NT2/D1 (cell line): ENCODE measurements around the gene NSG2.

Experiments used
- DNase-seq: peaks from one replicate; pipeline ENCODE4 v3.0.0-alpha.2; 2011; ENCODE audit warnings: low read depth, low spot score
- H3K27me3 ChIP-seq: 2 replicates; pipeline ENCODE4 v1.6.0; 2011; ENCODE audit warnings: mild to moderate bottlenecking; ENCODE audit not compliant: insufficient read length, insufficient read depth
- H3K36me3 ChIP-seq: 2 replicates; pipeline ENCODE4 v1.6.1; 2011; ENCODE audit warnings: mild to moderate bottlenecking, low read length, mixed read lengths; ENCODE audit not compliant: insufficient read depth, insufficient read length
- H3K4me1 ChIP-seq: 2 replicates; pipeline ENCODE4 v1.5.1; 2011; ENCODE audit not compliant: insufficient read depth, insufficient read length
- H3K4me3 ChIP-seq: 2 replicates; pipeline ENCODE4 v1.5.1; 2011; ENCODE audit warnings: low read depth; ENCODE audit not compliant: insufficient read length
- H3K9ac ChIP-seq: 2 replicates; pipeline ENCODE4 v1.6.0; 2011; ENCODE audit warnings: low read depth; ENCODE audit not compliant: insufficient read length
- H3K9me3 ChIP-seq: 2 replicates; pipeline ENCODE4 v1.5.1; 2011; ENCODE audit warnings: mild to moderate bottlenecking, low read length; ENCODE audit not compliant: insufficient read depth
- SUZ12 ChIP-seq: IDR thresholded peaks from 2 replicates; pipeline ENCODE4 v1.6.1; 2011; ENCODE audit not compliant: insufficient read length, insufficient read depth; ENCODE audit errors: extremely low read depth
- YY1 ChIP-seq: IDR thresholded peaks from 2 replicates; pipeline ENCODE4 v1.6.1; 2011; ENCODE audit not compliant: insufficient read length, insufficient read depth
- ZNF274 ChIP-seq: IDR thresholded peaks from 2 replicates; pipeline ENCODE4 v1.6.1; 2011; ENCODE audit warnings: mild to moderate bottlenecking, low read depth, low read length

Gene NSG2

DNA sequence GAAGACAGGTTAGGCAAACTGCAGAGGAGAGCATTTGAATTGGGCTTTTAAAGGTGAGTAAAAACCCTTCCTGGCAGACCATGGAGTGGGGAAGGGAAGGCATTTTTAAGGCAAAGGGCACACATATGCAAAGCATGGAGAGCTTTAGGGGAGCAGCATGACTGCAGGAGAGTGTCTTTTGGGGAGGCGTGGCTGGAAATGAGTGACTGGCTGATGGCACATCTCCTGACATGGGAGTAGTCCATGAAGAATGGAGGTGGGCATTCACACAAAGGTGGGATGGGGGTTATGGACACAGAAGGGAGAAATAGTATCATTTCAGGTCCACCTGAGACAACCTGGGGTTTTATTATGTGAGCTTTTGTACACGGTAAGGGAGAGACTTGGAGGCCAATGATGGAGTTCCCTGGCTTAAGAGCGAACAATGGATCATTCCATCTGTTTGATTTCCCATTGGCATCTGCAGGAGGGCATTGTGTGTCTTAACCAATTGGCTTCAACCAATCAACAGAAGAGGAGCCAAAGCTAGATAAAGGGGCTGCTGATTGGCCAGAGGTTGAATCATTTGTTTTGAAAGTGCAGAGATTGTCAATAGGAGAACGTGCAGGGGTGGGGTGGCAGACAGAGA lies 2.1 kb downstream of the NSG2 start:
- DNase-seq = no peak
- no peak overlapping the region for H3K4me3 ChIP-seq
- peaks cover 1% of the 10 kb centered on the region for H3K4me1 ChIP-seq
- no peaks in the 10 kb centered on the region for H3K36me3 ChIP-seq
- no peak overlapping the region for H3K9ac ChIP-seq
- no peaks in the 10 kb centered on the region for H3K9me3 ChIP-seq
- no peaks in the 10 kb centered on the region for H3K27me3 ChIP-seq
- TF ChIP-seq SUZ12 (no peak), YY1 (no peak), ZNF274 (no peak)

DNA sequence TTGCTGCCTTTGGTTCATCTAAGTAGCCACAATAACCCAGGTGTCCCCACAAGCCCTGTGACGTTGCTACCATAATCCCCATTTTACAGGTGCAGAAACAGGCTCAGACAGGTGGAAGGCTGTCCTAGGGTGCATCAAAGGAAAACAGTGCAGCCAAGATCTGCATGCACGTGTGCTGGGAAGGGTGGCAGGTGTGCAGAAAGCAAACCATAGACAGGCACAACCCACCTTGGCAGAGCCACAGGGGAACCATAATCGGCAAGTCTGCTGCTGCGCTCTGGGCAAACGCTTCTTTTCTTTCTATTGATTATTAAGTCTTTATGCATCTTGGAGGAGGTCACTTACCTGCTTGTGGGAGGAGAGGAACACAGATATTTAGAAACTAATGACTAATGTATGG lies 7.1 kb downstream of the NSG2 start:
- H3K9me3 ChIP-seq = no peaks in the 10 kb centered on the region
- no peak for DNase-seq
- H3K4me3 ChIP-seq = no peak overlapping the region
- H3K27me3 ChIP-seq = no peaks in the 10 kb centered on the region
- H3K9ac ChIP-seq = no peak overlapping the region
- TF ChIP-seq YY1 (no peak), ZNF274 (no peak), SUZ12 (no peak)
- H3K4me1 ChIP-seq = no peaks in the 10 kb centered on the region
- no peaks in the 10 kb centered on the region for H3K36me3 ChIP-seq

DNA sequence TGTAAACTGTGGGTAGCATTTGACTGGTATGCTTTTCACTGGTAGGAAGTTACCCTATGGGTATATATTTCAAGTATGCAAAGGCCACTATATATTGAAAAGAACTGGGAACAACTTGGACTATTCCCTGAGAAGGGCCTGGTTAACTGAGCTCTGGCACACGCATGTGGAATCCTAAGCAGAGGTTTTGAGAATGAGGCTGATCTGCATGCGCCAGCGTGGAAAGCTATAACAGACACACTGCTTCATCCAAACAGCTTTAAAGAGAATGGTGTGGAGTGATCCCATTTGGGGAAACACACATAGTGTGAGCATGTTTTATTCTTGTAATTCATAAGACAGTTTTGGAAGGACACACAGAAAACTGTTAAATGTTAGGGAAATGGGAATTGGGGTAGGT lies 8.4 kb downstream of the NSG2 start:
- Histone ChIP-seq H3K36me3 (no peaks in the 10 kb centered on the region), H3K9me3 (no peaks in the 10 kb centered on the region), H3K9ac (no peak overlapping the region), H3K4me3 (no peak overlapping the region), H3K4me1 (no peaks in the 10 kb centered on the region), H3K27me3 (no peaks in the 10 kb centered on the region)
- no peak for DNase-seq
- TF ChIP-seq ZNF274 = no peak

DNA sequence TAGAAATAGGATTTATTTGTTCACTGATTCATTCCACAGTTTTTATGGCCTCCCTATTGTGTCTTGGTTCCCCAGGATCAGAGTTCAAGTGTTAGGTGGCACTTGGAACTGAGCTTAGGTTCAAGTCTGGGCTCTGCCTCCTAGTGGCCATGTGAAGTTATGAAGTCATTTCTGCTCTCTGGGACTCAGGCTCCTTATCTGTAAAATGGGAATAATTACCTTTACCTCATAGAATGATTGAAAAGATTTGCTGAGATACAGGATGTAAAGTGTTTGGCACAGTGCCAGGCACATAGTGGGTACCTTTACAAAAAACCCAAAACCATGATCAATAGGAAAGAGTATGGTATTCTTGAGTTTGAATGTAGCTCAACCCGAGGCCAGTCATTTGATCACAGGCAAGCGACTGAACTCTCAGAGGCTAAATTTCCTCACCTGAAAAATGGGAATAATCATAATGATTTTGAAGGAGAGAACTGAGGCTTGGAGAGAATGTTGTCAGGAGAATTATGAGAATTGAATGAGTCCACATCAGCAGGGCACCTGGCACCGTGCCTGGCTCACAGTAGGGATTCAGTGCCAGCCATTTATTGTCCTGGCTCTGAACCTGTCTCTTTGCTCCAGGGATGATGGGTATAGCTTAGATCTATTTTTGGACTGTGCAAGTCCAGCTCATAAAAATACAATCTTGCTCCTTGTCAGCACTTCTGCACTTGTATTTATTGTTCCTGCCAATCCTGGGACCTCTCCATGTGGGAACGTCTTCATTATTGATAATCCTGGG lies 10.8 kb downstream of the NSG2 start:
- H3K9me3 ChIP-seq = no peaks in the 10 kb centered on the region
- TF ChIP-seq SUZ12 (no peak), ZNF274 (no peak), YY1 (no peak)
- no peak overlapping the region for H3K9ac ChIP-seq
- H3K4me1 ChIP-seq = no peaks in the 10 kb centered on the region
- DNase-seq = no peak
- H3K36me3 ChIP-seq = no peaks in the 10 kb centered on the region
- no peaks in the 10 kb centered on the region for H3K27me3 ChIP-seq
- H3K4me3 ChIP-seq = no peak overlapping the region

DNA sequence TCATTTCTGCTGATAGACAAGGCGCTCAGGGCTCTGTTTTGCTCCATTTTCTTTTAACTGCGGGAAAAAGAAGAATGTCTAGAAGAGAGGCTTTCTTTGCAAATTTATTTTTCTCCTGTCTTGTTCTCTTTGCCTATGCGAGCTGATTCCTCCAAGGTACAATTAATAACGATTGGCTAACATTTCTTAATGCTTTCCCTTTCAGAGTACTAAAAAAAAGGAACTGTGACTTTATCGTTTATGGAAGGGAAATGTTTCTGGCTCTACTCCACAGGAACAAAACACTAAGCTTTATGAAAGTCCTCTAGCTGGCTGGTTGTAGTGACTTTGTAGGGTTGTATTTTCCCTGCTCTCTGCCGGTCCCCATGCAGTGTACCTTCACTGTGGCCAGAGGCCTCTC lies 11.7 kb downstream of the NSG2 start:
- H3K27me3 ChIP-seq = no peaks in the 10 kb centered on the region
- TF ChIP-seq SUZ12 (no peak), ZNF274 (no peak), YY1 (no peak)
- no peak for DNase-seq
- no peaks in the 10 kb centered on the region for H3K9me3 ChIP-seq
- H3K36me3 ChIP-seq = no peaks in the 10 kb centered on the region
- no peak overlapping the region for H3K9ac ChIP-seq
- no peak overlapping the region for H3K4me3 ChIP-seq
- no peaks in the 10 kb centered on the region for H3K4me1 ChIP-seq

DNA sequence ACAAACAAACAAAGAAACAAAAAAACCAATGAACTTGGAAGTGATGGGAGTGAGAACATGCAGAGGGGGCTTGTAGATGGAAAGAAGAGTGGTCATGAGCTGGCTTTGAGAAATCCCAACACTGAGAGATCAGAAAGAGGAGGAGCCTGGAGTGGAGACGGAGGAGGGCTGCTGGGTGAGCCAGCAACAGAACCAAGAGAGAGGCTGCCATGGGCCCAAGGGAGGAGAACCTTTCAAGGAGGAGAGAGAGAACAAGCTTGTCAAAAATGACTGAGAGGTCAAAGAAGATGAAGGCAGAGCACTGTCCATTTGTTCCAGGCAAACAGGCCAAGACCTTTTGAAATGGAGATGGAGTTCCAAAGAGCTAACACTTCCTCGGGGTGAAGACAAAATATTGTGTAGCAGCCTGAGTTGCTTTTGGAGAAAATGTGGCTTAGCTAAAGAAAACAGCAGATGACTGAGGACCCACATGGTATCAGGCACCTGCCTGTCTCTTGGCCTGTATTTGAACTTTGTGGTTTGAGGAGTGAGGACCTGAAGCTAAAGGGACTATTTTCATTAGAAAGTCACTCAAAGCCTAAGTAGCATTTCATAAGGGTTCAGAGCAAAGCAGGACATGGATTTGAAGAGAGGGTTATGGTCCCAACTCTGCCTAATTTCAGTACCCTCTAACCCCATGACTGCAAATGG lies 13.1 kb downstream of the NSG2 start:
- H3K4me1 ChIP-seq = no peaks in the 10 kb centered on the region

DNA sequence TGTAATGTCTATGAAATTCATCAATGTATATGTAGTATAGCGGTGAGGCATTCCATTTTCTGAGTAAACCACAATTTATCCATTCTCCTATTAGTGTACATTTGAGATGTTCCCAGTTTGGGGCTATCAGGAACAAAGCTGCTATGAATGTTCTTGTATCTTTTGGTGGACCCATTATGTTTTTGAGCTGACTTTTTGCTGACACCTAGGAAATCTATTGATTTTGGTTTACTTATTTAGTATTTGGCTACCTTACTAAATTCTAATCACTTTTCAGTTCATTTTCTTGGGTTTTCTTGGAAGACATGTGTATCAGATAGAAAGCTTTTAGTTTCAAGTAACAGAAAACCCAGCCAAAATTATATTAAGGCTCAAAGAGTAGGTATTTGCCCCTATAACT lies 13.7 kb downstream of the NSG2 start:
- Histone ChIP-seq H3K4me3 (no peak overlapping the region), H3K4me1 (no peaks in the 10 kb centered on the region), H3K9me3 (no peaks in the 10 kb centered on the region), H3K27me3 (no peaks in the 10 kb centered on the region), H3K36me3 (no peaks in the 10 kb centered on the region), H3K9ac (no peak overlapping the region)
- TF ChIP-seq SUZ12 (no peak), ZNF274 (no peak), YY1 (no peak)
- no peak for DNase-seq

More for the DNA sequence above, 13.1 kb downstream of the NSG2 start:
- TF ChIP-seq YY1 = no peak
- no peak for TF ChIP-seq ZNF274
- no peak for TF ChIP-seq SUZ12
- DNase-seq = no peak
- Histone ChIP-seq H3K4me3 (no peak overlapping the region), H3K9me3 (no peaks in the 10 kb centered on the region), H3K36me3 (no peaks in the 10 kb centered on the region), H3K27me3 (no peaks in the 10 kb centered on the region), H3K9ac (no peak overlapping the region)
